Measurements from ENCODE around the gene CX3CR1.
"Not testable (repeated sequence)": the region's sequence is repeated elsewhere in the genome, so short reads cannot be mapped to it uniquely, and the experiment has no call there.

The CX3CR1 gene

GRCh38 chr3:39234651-39235050 is 45.2 kb downstream of the CX3CR1 start:
- Histone ChIP-seq H3K9me3 (ENCODE audit: severe bottlenecking) (no peaks in the 10 kb centered on the region), H3K36me3 (no peaks in the 10 kb centered on the region), H3K4me3 (ENCODE audit: low read depth, low read length) (no peak overlapping the region), H3K27me3 (ENCODE audit: insufficient read depth, low read depth, severe bottlenecking) (no peaks in the 10 kb centered on the region), H3K27ac (no peak overlapping the region)
- no peak for DNase-seq
- no peak for TF ChIP-seq CTCF (IDR thresholded peaks at IDR 0.05; ENCODE audit: low read depth, low read length)

- Histone ChIP-seq H3K36me3 (no peaks in the 10 kb centered on the region), H3K27me3 (ENCODE audit: insufficient read depth, low read depth, severe bottlenecking) (no peaks in the 10 kb centered on the region), H3K9me3 (ENCODE audit: severe bottlenecking) (no peaks in the 10 kb centered on the region), H3K27ac (no peak overlapping the region), H3K4me3 (ENCODE audit: low read depth, low read length) (no peak overlapping the region)
- TF ChIP-seq CTCF (IDR thresholded peaks at IDR 0.05; ENCODE audit: low read depth, low read length) = no peak
- no peak for DNase-seq
Measured at GRCh38 chr3:39232859-39233258, 47.0 kb downstream of the CX3CR1 start.

GRCh38 chr3:39230453-39230852 is 49.4 kb downstream of the CX3CR1 start:
- H3K9me3 ChIP-seq (ENCODE audit: severe bottlenecking) = no peaks in the 10 kb centered on the region
- H3K27me3 ChIP-seq (ENCODE audit: insufficient read depth, low read depth, severe bottlenecking) = no peaks in the 10 kb centered on the region
- TF ChIP-seq CTCF (IDR thresholded peaks at IDR 0.05; ENCODE audit: low read depth, low read length) = no peak

GRCh38 chr3:39228496-39228895 is 51.3 kb downstream of the CX3CR1 start:
- DNase-seq = no peak
- Histone ChIP-seq H3K27me3 (ENCODE audit: insufficient read depth, low read depth, severe bottlenecking) (no peaks in the 10 kb centered on the region), H3K9me3 (ENCODE audit: severe bottlenecking) (no peaks in the 10 kb centered on the region), H3K27ac (no peak overlapping the region), H3K4me3 (ENCODE audit: low read depth, low read length) (no peak overlapping the region), H3K36me3 (no peaks in the 10 kb centered on the region)
- TF ChIP-seq CTCF (IDR thresholded peaks at IDR 0.05; ENCODE audit: low read depth, low read length) = no peak

More at GRCh38 chr3:39230453-39230852, 49.4 kb downstream of the CX3CR1 start:
- Histone ChIP-seq H3K27ac (no peak overlapping the region), H3K36me3 (no peaks in the 10 kb centered on the region), H3K4me3 (ENCODE audit: low read depth, low read length) (no peak overlapping the region)
- DNase-seq = no peak

GRCh38 chr3:39227596-39227995 is 52.2 kb downstream of the CX3CR1 start:
- not testable (repeated sequence) for H3K36me3 ChIP-seq; DNase-seq; H3K4me3 ChIP-seq (ENCODE audit: low read depth, low read length); H3K27me3 ChIP-seq (ENCODE audit: insufficient read depth, low read depth, severe bottlenecking); H3K9me3 ChIP-seq (ENCODE audit: severe bottlenecking); H3K27ac ChIP-seq

- H3K36me3 ChIP-seq = no peaks in the 10 kb centered on the region
- DNase-seq = no peak
- H3K27ac ChIP-seq = no peak overlapping the region
- no peak for TF ChIP-seq CTCF (IDR thresholded peaks at IDR 0.05; ENCODE audit: low read depth, low read length)
- no peak overlapping the region for H3K4me3 ChIP-seq (ENCODE audit: low read depth, low read length)
- H3K9me3 ChIP-seq (ENCODE audit: severe bottlenecking) = no peaks in the 10 kb centered on the region
- no peaks in the 10 kb centered on the region for H3K27me3 ChIP-seq (ENCODE audit: insufficient read depth, low read depth, severe bottlenecking)
Measured at GRCh38 chr3:39226106-39226741, 53.6 kb downstream of the CX3CR1 start.
